HG03045 (cell line): ENCODE data around the gene DPEP2NB.
"Not testable (repeated sequence)": the region's sequence is repeated elsewhere in the genome, so short reads cannot be mapped to it uniquely, and the experiment has no call there.

Experiments
- ATAC-seq: cut with Tn5 transposase; IDR thresholded peaks from one replicate; pipeline ENCODE4 v1.9.1; 2021; ENCODE audit warnings: mild to moderate bottlenecking, moderate library complexity; ENCODE audit not compliant: unreplicated experiment

DPEP2NB gene

GRCh38 chr16:68019167-68019680 lies 3.5 kb upstream of the DPEP2NB start:
- ATAC-seq: no peak

- no peak for ATAC-seq
Measured at GRCh38 chr16:68013440-68013839, 2.3 kb downstream of the DPEP2NB start.

- not testable (repeated sequence) for ATAC-seq
Measured at GRCh38 chr16:68009872-68010271, 5.8 kb downstream of the DPEP2NB start.

GRCh38 chr16:68009157-68009735 lies 6.5 kb downstream of the DPEP2NB start:
- ATAC-seq: no peak

- no peak for ATAC-seq
Measured at GRCh38 chr16:68005786-68006286, 9.9 kb downstream of the DPEP2NB start.

- no peak for ATAC-seq
Measured at GRCh38 chr16:68005211-68005610, 10.5 kb downstream of the DPEP2NB start.

- no peak for ATAC-seq
Measured at GRCh38 chr16:68003031-68003430, 12.7 kb downstream of the DPEP2NB start.

- no peak for ATAC-seq
Measured at GRCh38 chr16:68000450-68000849, 15.3 kb downstream of the DPEP2NB start.

- ATAC-seq: no peak
Measured at GRCh38 chr16:67999985-68000384, 15.7 kb downstream of the DPEP2NB start.

- not testable (repeated sequence) for ATAC-seq
Measured at GRCh38 chr16:67998779-67999688, 16.7 kb downstream of the DPEP2NB start, which contains the start of gene DPEP2. TSS of gene DPEP2 (minus strand) at chr16:67999484. CDS start at chr16:67993212, 6,272 bp downstream.

GRCh38 chr16:67998231-67998778 lies 17.4 kb downstream of the DPEP2NB start:
- ATAC-seq: not testable (repeated sequence)

- ATAC-seq: no peak
Measured at GRCh38 chr16:67996666-67997065, 19.0 kb downstream of the DPEP2NB start.

- ATAC-seq: no peak
Measured at GRCh38 chr16:67995423-67995822, 20.3 kb downstream of the DPEP2NB start.

- not testable (repeated sequence) for ATAC-seq
Measured at GRCh38 chr16:67994040-67994408, 21.7 kb downstream of the DPEP2NB start.

GRCh38 chr16:67993207-67994039 lies 22.3 kb downstream of the DPEP2NB start:
- ATAC-seq: peak; percentile 58

GRCh38 chr16:67992661-67993206 lies 23.0 kb downstream of the DPEP2NB start:
- no peak for ATAC-seq

- no peak for ATAC-seq
Measured at GRCh38 chr16:67990018-67990386, 25.7 kb downstream of the DPEP2NB start.

- ATAC-seq: no peak
Measured at GRCh38 chr16:67989322-67990017, 26.2 kb downstream of the DPEP2NB start.

- no peak for ATAC-seq
Measured at GRCh38 chr16:67988675-67989074, 27.0 kb downstream of the DPEP2NB start.
